ENCODE measurements around the gene RASD1. TPM values are rescaled to one million over a fixed set of nuclear protein-coding genes. Genes with fewer than 3 reads are reported as not detected.

Gene RASD1
- total RNA-seq, 1 experiment from 2014 or later = 0.30 TPM

- TF ChIP-seq ATF3 (IDR thresholded peaks at IDR 0.05) (no peak), EGR1 (IDR thresholded peaks at IDR 0.05; ENCODE audit: low read depth) (no peak), MAX (IDR thresholded peaks at IDR 0.05) (no peak), TCF7L2 (IDR thresholded peaks at IDR 0.05; ENCODE audit: borderline replicate concordance, extremely low read depth, insufficient read depth, insufficient read length) (no peak), CBX3 (IDR thresholded peaks at IDR 0.05; ENCODE audit: low read depth) (no peak), RAD21 (IDR thresholded peaks at IDR 0.05; ENCODE audit: low read depth) (no peak), CTCF (IDR thresholded peaks at IDR 0.05 in 2 of 3, conservative IDR thresholded peaks at IDR 0.05 in 1 of 3; ENCODE audit: borderline replicate concordance in 1 of 3, insufficient read depth in 1 of 3, low read depth in 2 of 3, low read length in 2 of 3) (no peak), ZBTB33 (IDR thresholded peaks at IDR 0.05; ENCODE audit: extremely low read depth, insufficient replicate concordance, low read length) (no peak), CEBPB (IDR thresholded peaks at IDR 0.05; ENCODE audit: low read depth) (no peak)
These were observed 3.4 kb upstream of the RASD1 start (continued) for GRCh38 chr17:17499402-17500145.

Measured in HCT116 (cell line).